Measurements from ENCODE around the gene HOXA9. TPM values are rescaled to one million over a fixed set of nuclear protein-coding genes. Genes with fewer than 3 reads are reported as not detected.

HOXA9 gene
- total RNA-seq, 4 donors from 2014 or later = 0.63 to 1.9 (median 0.67) TPM; not detected in 1

DNA sequence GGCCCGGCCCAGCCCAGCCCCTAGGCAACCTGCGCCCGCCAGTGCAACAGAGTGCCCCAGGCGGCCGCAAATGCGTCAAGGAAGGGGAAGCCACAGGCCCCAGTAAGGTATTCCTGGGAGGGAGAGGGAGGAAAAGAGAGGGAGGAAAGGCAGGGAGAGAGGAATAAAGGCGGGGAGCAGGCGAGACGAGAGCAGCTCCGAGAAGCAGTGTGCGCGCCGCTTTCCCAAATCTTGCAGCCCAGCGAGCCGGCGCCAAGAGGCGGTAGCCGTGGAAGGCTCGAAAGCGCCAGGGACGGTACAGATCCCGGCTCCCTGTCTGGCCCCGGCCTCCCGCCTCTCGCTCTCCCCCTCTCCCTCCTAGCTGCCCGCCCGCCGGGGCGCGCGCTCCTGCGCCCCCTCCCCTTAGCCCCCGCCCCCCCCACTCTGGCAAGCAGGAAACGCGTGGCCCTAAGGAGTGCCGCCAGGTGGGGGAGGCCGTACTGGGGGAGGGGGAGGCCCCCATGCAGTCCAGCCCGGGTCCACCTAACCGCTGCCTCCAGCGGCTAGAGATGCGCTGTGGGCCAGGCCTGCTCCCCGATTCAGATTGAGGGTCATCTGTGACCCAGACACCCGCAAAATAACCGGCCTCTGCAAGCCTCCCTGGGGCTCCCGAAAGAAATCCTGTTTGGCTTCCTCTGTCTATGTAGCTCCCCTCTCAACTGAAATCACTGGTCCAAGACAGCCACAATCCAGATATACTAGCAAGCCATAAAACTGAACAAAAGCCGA lies 4.5 kb upstream of the HOXA9 start:
- intact Hi-C loops (cut with DNase I) = loop anchor here (10.0 kb wide), 2 partner anchors 1085 to 1315 kb away; no protein-coding TSS in a partner anchor
- H3K27me3 ChIP-seq = peaks cover 97% of the 10 kb centered on the region
- TF ChIP-seq, protein P1, sequence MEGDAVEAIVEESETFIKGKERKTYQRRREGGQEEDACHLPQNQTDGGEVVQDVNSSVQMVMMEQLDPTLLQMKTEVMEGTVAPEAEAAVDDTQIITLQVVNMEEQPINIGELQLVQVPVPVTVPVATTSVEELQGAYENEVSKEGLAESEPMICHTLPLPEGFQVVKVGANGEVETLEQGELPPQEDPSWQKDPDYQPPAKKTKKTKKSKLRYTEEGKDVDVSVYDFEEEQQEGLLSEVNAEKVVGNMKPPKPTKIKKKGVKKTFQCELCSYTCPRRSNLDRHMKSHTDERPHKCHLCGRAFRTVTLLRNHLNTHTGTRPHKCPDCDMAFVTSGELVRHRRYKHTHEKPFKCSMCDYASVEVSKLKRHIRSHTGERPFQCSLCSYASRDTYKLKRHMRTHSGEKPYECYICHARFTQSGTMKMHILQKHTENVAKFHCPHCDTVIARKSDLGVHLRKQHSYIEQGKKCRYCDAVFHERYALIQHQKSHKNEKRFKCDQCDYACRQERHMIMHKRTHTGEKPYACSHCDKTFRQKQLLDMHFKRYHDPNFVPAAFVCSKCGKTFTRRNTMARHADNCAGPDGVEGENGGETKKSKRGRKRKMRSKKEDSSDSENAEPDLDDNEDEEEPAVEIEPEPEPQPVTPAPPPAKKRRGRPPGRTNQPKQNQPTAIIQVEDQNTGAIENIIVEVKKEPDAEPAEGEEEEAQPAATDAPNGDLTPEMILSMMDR (IDR thresholded peaks at IDR 0.05) = no peak
- no peak for TF ChIP-seq POLR2A (IDR thresholded peaks at IDR 0.05)
- H3K36me3 ChIP-seq = no peaks in the 10 kb centered on the region
- no peak overlapping the region for H3K27ac ChIP-seq
- H3K4me3 ChIP-seq (replicated peaks in 1 of 3) = no peak overlapping the region
- 10 to 11% methylated on average over 28 to 38 of the region's 46 CpGs for WGBS, 2 donors
- no peaks in the 10 kb centered on the region for H3K9me3 ChIP-seq
- peaks cover 14 to 40% of the 10 kb centered on the region in 2 donors for H3K4me1 ChIP-seq
- DNase-seq = no peak

DNA sequence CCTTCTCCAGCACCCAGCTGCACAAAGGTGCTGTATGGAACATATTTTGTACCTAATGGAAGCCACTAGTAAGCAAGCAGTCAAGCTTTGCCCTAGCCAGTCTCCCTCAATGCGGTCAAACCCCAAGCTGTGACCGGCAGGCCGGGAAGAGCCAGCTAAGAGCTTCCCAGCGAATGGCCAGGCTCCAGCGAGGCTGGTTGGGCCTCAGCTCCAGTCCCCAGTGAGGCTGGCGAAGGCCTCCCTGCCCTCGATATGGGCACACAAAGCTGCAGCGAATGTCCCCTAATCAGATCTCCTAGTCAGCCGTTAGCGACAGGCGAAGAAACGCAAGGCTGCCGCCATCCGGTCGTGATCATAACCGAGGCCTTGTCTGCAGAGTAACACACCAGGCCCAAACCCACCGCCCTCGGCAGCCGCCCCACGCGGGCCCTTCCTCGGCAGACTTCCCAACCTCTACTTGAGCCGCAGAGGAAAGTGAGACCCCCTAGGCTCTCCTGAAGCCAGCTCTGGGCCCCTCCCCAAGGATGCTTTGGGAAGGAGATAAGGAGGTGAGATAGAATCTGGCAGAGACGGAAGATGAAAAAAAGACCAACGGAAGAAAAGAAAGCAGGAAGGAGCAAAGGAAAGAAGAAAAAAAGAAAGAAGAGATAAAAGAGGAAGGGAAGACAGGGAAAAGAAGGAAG lies 3.1 kb upstream of the HOXA9 start:
- Histone ChIP-seq H3K4me1 (peaks cover 11 to 37% of the 10 kb centered on the region in 2 donors), H3K9me3 (no peaks in the 10 kb centered on the region), H3K4me3 (replicated peaks in 1 of 3) (no peak overlapping the region), H3K27ac (no peak overlapping the region), H3K36me3 (no peaks in the 10 kb centered on the region), H3K27me3 (peaks cover 92% of the 10 kb centered on the region)
- no peak for TF ChIP-seq POLR2A (IDR thresholded peaks at IDR 0.05)
- TF ChIP-seq, protein P1 (IDR thresholded peaks at IDR 0.05) = no peak
- intact Hi-C loops (cut with DNase I) = loop anchor here (10.0 kb wide), 1 partner anchor 1314 kb away; no protein-coding TSS in a partner anchor
- DNase-seq = no peak
- WGBS, 2 donors = 17 to 19% methylated on average over 22 to 25 of the region's 25 CpGs

DNA sequence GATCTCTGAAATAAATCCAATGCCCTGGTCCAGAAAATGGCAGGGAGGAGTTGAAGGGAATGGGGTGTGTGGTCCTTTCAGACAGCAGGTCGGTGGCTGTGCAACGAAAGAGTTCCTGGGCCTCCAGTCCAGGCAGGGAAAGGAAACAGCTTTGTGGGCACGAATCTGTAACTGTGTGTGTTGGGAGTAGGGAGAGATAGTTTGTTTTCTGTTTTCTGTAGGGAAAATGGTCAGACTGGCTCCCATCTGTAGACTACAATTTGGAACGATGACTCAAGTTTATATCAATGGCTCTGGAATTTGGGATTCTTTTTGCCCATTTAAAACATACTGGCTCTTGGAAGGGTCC lies 2.6 kb upstream of the HOXA9 start:
- Histone ChIP-seq H3K4me1 (peaks cover 6 to 32% of the 10 kb centered on the region in 2 donors), H3K27ac (no peak overlapping the region), H3K36me3 (no peaks in the 10 kb centered on the region), H3K27me3 (peaks cover 91% of the 10 kb centered on the region), H3K4me3 (replicated peaks in 1 of 3) (no peak overlapping the region), H3K9me3 (no peaks in the 10 kb centered on the region)
- TF ChIP-seq, protein P1 (IDR thresholded peaks at IDR 0.05) = no peak
- TF ChIP-seq POLR2A (IDR thresholded peaks at IDR 0.05) = no peak
- intact Hi-C loops (cut with DNase I) = loop anchor here (10.0 kb wide), 1 partner anchor 1313 kb away; no protein-coding TSS in a partner anchor
- DNase-seq = no peak
- 28 to 36% methylated on average over 4 of the region's 4 CpGs for WGBS, 2 donors

DNA sequence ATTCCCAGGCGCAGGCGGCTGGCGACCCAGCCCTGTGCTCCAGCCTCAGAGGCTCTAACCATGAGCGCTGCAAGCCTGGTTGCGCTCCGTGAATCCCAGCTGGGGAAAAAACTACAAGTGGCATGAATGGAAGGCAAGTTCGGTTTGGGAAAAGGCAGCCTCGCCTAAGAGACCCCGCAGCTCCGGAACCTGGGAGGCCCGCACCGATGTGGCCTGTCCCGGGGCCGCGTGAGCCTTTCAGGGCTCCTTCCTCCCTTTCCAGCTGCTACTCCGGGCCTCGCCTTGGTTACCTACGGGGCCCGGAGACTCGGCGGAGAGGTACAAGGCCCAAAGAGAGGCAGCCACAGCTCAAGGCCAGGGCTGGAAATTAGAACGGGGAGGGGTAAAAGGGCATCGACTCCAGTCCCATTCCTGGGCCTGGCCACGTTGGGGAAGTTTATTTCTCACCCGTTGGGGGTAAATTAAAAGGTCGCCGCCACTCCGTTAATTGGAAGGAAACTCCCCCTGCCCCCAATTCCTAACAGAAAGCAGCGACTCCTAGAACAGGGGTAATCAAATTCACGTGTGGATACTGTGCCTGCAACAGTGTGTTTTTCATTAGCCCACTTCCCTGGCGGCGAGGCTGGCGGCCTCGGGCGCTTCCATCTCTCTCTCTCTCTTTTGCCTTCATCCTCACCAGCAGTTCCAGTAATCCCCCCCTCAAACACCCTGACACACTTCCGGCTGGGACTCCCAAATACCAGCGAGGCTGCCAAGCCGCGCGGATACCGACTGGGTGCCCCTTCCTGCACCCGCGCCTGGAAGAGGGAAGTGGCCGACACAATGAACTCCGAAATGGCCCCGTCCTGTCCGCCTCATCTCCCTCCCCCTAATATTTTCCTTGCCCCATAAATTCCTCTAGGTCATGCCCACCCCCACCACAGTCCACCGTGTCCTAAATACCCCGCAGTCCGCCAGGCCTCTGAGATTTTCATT lies 1.5 kb upstream of the HOXA9 start:
- no peak overlapping the region for H3K4me3 ChIP-seq (replicated peaks in 1 of 3)
- H3K36me3 ChIP-seq = no peaks in the 10 kb centered on the region
- peaks cover 0 to 26% of the 10 kb centered on the region in 2 donors for H3K4me1 ChIP-seq
- TF ChIP-seq, protein P1 (IDR thresholded peaks at IDR 0.05) = no peak
- no peak for TF ChIP-seq POLR2A (IDR thresholded peaks at IDR 0.05)
- H3K27ac ChIP-seq = no peak overlapping the region
- DNase-seq = no peak
- WGBS, 2 donors = 16 to 20% methylated on average over 39 to 41 of the region's 50 CpGs
- intact Hi-C loops (cut with DNase I) = loop anchor here (10.0 kb wide), 1 partner anchor 1312 kb away; no protein-coding TSS in a partner anchor
- H3K9me3 ChIP-seq = no peaks in the 10 kb centered on the region
- H3K27me3 ChIP-seq = peaks cover 83% of the 10 kb centered on the region
